NCI-H1436 (cell line): ENCODE results near the gene PPFIBP1.

ENCODE experiments used
- DNase-seq: peaks from one replicate; lab custom pipeline; 2025; lab: John Stamatoyannopoulos, UW

PPFIBP1 gene

DNA sequence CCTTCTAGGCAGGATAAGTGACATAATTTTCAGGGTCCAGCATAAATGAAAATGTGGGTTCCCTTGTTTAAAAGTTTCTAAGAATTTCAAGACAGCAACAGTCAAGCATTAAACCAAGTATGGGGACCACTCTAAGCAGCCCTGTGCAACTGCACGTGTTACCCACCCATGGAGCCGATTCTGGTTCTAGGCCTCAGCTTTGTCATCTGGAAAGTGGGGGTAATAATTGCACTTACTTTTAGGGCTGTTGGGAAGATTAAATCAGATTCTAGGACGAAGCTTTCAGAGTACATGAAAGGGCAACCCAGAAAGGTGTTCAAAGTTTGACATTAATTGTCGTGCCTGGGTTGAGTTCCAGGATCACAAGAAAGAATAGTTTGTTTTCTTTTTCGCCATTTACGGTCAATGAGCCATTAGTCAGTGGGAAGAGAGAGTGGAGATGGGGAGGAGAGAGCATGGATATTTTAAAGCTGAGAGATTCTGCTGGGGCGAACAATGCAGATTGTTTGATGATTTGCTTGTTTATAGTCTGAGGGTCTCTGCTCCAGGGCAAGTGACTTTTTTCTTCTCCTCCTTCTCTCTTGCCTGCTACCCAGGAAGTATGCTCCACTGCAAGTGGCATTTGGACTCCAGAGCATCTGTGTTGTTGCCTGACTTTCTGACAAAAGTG is 10.7 kb upstream of the PPFIBP1 start:
- no peak for DNase-seq

GRCh38 chr12:27515671-27516070 is 8.3 kb upstream of the PPFIBP1 start:
- no peak for DNase-seq

- no peak for DNase-seq
These were observed 7.4 kb upstream of the PPFIBP1 start for GRCh38 chr12:27516625-27517024.

DNA sequence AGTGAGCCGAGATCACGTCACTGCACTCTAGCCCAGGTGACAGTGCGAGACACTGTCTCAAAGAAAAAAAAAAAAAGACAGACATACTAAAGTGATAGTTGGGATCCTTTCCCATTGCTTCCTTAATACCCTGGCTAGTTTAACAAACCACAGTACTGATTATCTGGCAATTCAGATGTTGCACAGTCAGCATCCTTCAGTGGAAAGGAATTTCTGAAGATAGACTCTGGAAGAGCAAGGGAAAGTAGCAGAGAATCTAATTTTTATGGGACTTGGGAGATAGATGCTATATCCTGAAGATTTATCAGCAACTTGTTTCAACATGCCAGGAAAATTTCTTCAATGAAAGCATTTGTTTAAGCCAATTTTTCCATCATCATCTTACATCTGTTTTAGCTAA is 6.5 kb upstream of the PPFIBP1 start:
- no peak for DNase-seq

DNA sequence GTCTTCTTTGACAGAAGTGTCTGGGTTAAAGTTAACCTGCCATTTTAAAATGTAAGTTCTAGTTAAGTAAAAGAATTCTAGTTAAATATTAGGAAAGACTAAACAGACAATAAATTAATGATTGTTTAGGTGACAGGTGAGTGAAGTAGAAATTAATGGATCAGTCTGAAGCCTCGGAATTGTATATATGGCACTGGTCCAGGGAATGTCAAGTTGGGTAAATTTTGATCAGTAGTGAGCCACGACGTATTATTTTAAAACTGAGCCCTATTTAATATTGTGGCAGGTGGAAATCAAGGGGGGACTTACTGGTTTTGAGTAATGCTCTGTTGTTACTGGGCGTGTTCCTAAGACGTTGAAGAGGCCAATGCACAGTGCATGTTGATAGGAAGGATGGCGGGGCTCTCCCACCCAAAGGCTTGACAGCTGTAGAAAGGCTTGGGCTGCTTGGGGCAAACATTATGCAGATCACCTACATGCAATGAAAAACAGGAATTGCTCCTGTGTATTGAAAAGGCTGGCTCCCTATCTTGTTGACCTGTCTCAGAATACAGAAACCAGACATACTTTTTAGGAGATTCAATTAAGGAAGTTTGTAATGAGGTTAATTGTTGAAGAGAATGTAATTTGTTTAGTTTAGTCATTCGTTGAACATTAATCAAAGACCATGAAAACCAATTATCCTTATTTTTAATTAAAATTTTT is 5.9 kb upstream of the PPFIBP1 start:
- DNase-seq: no peak

- no peak for DNase-seq
These were observed 2.9 kb upstream of the PPFIBP1 start for GRCh38 chr12:27521066-27521465.

GRCh38 chr12:27521981-27522380 is 2.0 kb upstream of the PPFIBP1 start:
- DNase-seq: no peak

DNA sequence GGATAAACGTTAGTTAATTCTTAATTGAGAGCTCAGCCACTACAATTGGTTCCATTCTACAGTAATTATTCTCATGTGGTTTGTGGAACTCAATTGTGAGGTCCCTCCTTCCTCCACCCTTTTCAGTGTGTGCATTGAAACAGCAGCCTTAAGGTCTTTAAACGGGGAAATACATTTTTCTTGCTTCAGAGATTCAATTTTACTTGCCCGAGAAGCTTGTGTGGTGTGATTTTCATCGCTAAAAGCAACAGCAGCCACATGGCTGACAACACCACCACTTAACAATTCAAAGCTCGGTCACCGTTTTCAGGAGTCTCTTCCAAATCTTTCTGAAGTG is 733 bp upstream of the PPFIBP1 start:
- DNase-seq: no peak

GRCh38 chr12:27524494-27524835 is 459 bp downstream of the PPFIBP1 start:
- DNase-seq: no peak

DNA sequence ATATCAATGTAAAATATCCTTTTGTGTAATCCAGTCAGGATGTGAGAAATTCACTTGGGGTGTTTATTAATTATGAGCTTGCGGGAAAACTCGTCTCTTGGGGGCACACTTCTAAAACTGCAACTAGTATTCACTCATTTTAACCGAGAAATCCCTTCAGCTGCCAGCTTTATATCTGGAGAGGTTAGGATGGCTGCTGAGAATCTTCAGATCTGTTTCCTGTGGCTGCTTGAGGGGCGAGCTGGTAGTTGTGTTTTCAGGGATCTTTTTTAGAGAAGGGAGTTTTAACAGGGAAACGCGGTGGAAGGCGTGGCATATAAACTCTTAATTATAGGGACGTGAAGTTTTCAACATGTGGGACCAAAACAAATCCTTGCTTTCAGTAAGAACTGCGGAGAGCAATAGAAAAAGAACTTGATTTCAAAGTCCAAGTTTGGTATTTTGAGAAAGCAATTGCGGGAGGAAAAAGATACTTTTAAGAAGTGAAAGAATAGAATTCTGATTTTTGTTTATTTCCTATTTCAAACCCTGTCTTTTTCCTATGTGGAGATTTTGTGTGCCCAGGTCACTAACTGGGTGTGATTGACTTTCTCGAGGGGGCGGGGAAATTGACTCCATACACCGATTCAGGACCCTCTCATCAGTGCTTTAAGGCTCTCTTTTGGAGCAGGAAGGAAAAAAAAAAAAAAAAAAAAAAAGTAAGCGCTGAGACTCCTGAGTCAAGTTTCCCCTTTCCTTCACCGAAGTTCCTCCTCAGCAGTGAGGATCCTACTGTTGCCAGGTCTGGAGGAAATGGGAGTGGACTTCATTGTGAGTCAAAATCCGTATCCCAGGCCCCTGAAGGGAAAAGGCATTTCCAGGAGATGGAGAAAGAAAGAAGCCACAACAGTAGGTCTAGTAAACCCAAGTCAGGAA is 1.1 kb downstream of the PPFIBP1 start:
- no peak for DNase-seq

GRCh38 chr12:27527512-27527911 is 3.5 kb downstream of the PPFIBP1 start:
- no peak for DNase-seq

- no peak for DNase-seq
These were observed 4.8 kb downstream of the PPFIBP1 start for GRCh38 chr12:27528788-27529187.

- no peak for DNase-seq
These were observed 6.3 kb downstream of the PPFIBP1 start for GRCh38 chr12:27530157-27530922.

GRCh38 chr12:27531896-27532295 is 7.9 kb downstream of the PPFIBP1 start:
- no peak for DNase-seq

DNA sequence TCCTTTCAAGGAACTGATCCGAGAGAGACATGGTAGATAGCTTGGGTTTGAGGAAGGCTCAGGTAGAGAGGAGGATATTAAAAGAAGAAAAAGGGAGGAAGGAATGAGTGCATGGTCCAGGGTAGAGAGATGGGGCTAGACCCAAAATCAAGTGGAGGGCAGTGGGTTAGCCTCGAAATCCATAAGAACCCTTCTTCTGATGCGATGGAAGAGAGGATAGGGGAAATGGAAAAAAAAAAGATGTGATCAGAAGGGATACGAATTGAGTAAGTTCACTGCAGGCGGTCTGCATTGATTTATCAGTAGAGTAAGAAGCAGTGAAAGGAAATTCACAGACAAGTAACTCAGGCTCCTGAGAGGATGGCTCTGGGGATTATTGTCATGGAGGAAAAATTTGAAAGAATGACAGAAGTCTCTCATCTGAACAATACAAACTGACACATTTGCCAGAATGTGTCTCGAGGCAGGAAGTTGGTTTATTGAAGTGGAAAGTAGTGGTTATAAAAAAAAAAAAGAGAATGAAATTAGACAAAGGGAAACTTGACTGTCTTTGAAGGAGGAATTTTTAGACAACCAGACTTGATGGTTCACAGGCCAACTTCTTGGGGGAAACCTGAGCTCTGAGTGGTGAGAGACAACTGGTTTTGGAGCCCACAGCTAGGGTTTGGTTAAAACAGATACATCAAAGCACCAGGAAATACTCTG is 10.2 kb downstream of the PPFIBP1 start:
- DNase-seq: no peak

DNA sequence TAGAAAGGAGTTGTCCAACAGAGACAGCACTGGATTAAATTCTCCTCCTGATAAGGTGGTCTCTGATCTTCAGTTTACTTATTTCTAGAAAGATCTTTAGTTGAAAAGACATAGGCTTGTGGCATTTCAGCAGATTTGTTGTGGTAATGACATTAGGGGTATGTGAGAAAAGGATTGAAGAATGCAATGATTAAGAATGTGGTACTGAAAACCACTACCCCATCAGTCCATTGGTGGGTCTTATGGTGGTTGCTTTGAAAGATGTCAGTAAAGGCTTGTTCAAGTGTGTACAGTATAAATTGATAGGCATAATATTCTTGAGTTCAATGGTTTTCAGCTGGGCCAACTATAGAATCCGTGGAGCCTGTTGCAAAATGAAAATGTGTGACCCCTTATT is 10.8 kb downstream of the PPFIBP1 start:
- no peak for DNase-seq

GRCh38 chr12:27535318-27535717 is 11.3 kb downstream of the PPFIBP1 start:
- no peak for DNase-seq

DNA sequence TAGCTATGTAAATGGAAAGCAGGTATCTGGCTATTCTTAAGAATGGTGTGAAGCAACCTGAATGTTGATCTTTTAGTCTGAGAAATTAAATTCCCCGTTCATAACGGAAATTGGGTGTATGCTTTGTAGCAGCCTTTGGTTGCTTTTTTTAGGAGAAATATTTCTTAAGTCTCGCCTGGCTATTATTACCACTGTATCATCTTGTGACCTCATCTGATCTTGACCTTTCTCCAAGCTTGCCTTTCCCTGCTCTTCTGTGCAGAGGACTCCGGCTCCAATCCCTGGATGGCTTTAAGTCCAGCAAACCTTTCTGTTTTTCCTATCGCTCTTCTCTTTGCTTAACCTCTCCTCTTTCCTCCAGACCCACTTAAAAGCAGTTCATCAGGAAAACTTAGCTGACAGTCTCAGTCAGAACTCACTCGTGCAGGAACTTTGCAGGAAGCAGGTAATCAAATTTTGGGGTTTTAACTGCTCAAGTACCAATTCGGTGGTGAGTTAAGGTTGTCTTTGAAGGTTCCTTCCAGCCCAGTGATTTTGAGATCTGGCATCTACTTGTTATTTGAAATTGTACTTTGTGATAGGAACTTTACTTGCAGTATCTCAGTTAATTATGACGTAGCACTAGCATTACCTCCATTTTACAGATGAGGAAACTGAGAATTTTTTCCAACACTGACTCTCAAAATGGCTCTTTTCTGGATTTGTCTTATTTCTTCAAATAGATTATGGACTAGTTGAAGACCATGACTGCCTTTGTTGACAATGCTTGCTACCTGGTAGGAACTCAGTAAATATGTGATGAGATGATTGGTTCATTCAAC is 14.1 kb downstream of the PPFIBP1 start:
- no peak for DNase-seq

DNA sequence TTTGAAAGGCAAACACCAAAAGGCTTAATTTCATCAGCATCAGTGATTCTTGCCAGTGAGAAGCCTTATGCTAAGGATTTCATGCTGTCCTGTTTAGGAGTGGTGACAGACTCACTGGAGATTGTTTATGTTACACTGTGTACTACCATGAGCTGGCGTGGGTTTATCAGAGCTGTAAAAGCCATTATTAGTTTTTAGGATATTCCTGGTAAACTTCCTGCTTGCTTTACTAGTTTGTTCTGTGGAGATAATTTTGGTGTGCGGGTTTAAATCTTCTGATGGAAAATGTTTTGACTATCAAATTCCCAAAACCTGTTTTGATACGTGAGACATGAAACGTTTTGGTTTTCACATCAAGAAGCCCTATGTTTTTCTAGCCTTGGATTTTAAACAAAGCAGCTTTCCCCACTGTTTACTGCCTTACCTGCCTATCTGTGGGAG is 15.2 kb downstream of the PPFIBP1 start:
- no peak for DNase-seq

GRCh38 chr12:27541031-27541719 is 17.2 kb downstream of the PPFIBP1 start:
- no peak for DNase-seq
